Naive thymus-derived CD4-positive, alpha-beta T cell (primary cell): ENCODE data around the gene RBM33. TPM values are rescaled to one million over a fixed set of nuclear protein-coding genes. Genes with fewer than 3 reads are reported as not detected.

Experiments used
- ATAC-seq: fragments of 150-1000 bp; cut with Tn5 transposase; 2 replicates; pipeline ENCODE4 v1.10.0; 2021; ENCODE audit warnings: mild to moderate bottlenecking, moderate library complexity
- CTCF ChIA-PET: fragments of 350-600 bp; sonication (Branson Sonifier 250); formaldehyde crosslinking; loops from one replicate; lab custom pipeline; 2021; ENCODE audit warnings: antibody characterized with exemption; lab: Charles Lee
- POLR2A ChIA-PET: fragments of 350-600 bp; sonication (Branson Sonifier 250); formaldehyde crosslinking; loops from one replicate; lab custom pipeline; 2021; ENCODE audit warnings: antibody characterized with exemption, inconsistent platforms; lab: Charles Lee
- DNase-seq, 9 donors: peaks; one replicate each; pipeline versions ENCODE4 v3.0.0 to v3.0.0-alpha.2; 2020 to 2022; ENCODE audit warnings: mixed read lengths in 1 of 9
- H3K27ac ChIP-seq: one replicate; pipeline ENCODE4 v1.7.0; 2013; ENCODE audit warnings: mild to moderate bottlenecking, low read depth, low read length, moderate library complexity
- H3K27me3 ChIP-seq, 2 donors: one replicate each; pipeline ENCODE4 v1.7.0; 2013; ENCODE audit warnings: low read length in 2 of 2, mild to moderate bottlenecking in 2 of 2, moderate library complexity in 2 of 2; ENCODE audit not compliant: control insufficient read depth in 2 of 2, insufficient read depth in 2 of 2
- H3K36me3 ChIP-seq, 3 experiments: 1 replicate in 2 of 3; 2 replicates in 1 of 3; pipeline ENCODE4 v1.7.0; 2013; ENCODE audit warnings: low read length in 3 of 3, mild to moderate bottlenecking in 3 of 3, moderate library complexity in 1 of 3; ENCODE audit not compliant: insufficient read depth in 3 of 3, control insufficient read depth in 2 of 3
- H3K4me1 ChIP-seq, 2 donors: one replicate each; pipeline ENCODE4 v1.7.0; 2013; ENCODE audit warnings: low read length in 2 of 2, mild to moderate bottlenecking in 2 of 2, moderate library complexity in 1 of 2; ENCODE audit not compliant: control insufficient read depth in 2 of 2, insufficient read depth in 2 of 2
- H3K4me3 ChIP-seq: 2 replicates; pipeline ENCODE4 v1.7.0; 2013; ENCODE audit warnings: mild to moderate bottlenecking, low read length
- H3K9me3 ChIP-seq, 3 experiments: 1 replicate in 2 of 3; 2 replicates in 1 of 3; pipeline ENCODE4 v1.7.0; 2013; ENCODE audit warnings: low read length in 3 of 3; ENCODE audit not compliant: control insufficient read depth in 2 of 3
- H3K27ac Mint-ChIP-seq, 9 donors: one replicate each; pipeline ENCODE4 v1.8.0; 2020 to 2022; ENCODE audit warnings: mixed read lengths in 9 of 9, mild to moderate bottlenecking in 8 of 9, moderate library complexity in 5 of 9, inconsistent platforms in 2 of 9
- H3K27me3 Mint-ChIP-seq, 5 donors: one replicate each; pipeline ENCODE4 v1.8.0; 2021 to 2022; ENCODE audit warnings: mixed read lengths in 5 of 5, mild to moderate bottlenecking in 1 of 5
- H3K36me3 Mint-ChIP-seq, 5 donors: one replicate each; pipeline ENCODE4 v1.8.0; 2020 to 2022; ENCODE audit warnings: mixed read lengths in 5 of 5, mild to moderate bottlenecking in 3 of 5, inconsistent platforms in 1 of 5
- H3K4me1 Mint-ChIP-seq, 7 donors: one replicate each; pipeline ENCODE4 v1.8.0; 2020 to 2022; ENCODE audit warnings: mixed read lengths in 7 of 7, mild to moderate bottlenecking in 3 of 7, inconsistent platforms in 1 of 7
- H3K4me3 Mint-ChIP-seq, 10 donors: one replicate each; pipeline ENCODE4 v1.8.0; 2020 to 2022; ENCODE audit warnings: mild to moderate bottlenecking in 10 of 10, mixed read lengths in 10 of 10, moderate library complexity in 6 of 10, inconsistent platforms in 2 of 10
- H3K9me3 Mint-ChIP-seq, 11 donors: one replicate each; pipeline ENCODE4 v1.8.0; 2020 to 2022; ENCODE audit warnings: mixed read lengths in 11 of 11, mild to moderate bottlenecking in 4 of 11, inconsistent platforms in 1 of 11, moderate library complexity in 1 of 11
- intact Hi-C, 2 donors: fragments of 100-400 bp; cut with micrococcal nuclease; formaldehyde crosslinking; loops; one replicate each; pipeline ENCODE4 v1.15.1; 2023
- polyA plus RNA-seq, 2 donors: library from polyadenylated mRNA; unstranded; fragments of 300-500 nt; fragmentation: Illumina TruSeq; gene quantifications; one replicate each; pipeline ENCODE4 v1.2.3, GENCODE V29; 2021
- total RNA-seq, 6 experiments: library from RNA in 5 of 6; stranded (reverse) in 5 of 6; gene quantifications; 1 replicate in 5 of 6; 2 replicates in 1 of 6; pipeline ENCODE4 v1.2.3 and lab custom pipeline; 2021 to 2026

The RBM33 gene
- total and polyA plus RNA-seq, 7 experiments from 2014 or later: 43.7 to 177 (median 143) TPM

DNA sequence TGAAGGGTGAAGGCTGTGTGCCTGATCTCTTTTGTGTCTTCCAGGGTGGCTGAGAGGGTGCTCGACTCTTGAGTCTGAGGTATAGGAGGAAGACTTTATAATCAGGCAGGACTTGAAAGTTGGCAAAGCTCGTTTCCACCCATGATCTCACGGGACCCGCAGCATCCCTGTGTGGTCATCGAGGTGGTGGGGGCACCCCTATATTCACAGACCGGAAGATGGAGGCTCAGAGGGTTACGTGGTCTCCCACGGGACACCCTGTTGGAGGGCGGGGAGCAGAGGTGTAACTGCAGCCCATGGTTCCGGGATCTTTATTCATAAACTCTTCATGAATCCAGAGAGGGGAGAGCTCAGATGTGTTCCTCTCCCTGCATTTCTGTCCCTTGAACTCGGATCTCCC is 177.4 kb downstream of the RBM33 start:
- Histone ChIP-seq H3K27me3 (no peaks in the 10 kb centered on the region), H3K4me3 (no peak overlapping the region), H3K36me3 (no peaks in the 10 kb centered on the region), H3K9me3 (no peaks in the 10 kb centered on the region), H3K27ac (no peak overlapping the region), H3K4me1 (no peaks in the 10 kb centered on the region)
- Mint-ChIP-seq H3K27ac (no peak overlapping the region), H3K27me3 (peaks cover 2 to 37% (median 19%) of the 10 kb centered on the region in 5 donors), H3K9me3 (peaks cover 0 to 1% (median 0%) of the 10 kb centered on the region in 11 donors), H3K4me1 (no peaks in the 10 kb centered on the region), H3K4me3 (no peak overlapping the region), H3K36me3 (no peaks in the 10 kb centered on the region)
- intact Hi-C loops: no loop called here
- CTCF ChIA-PET: no interaction called here
- POLR2A ChIA-PET: no interaction called here
- no peak for ATAC-seq
- no peak for DNase-seq

DNA sequence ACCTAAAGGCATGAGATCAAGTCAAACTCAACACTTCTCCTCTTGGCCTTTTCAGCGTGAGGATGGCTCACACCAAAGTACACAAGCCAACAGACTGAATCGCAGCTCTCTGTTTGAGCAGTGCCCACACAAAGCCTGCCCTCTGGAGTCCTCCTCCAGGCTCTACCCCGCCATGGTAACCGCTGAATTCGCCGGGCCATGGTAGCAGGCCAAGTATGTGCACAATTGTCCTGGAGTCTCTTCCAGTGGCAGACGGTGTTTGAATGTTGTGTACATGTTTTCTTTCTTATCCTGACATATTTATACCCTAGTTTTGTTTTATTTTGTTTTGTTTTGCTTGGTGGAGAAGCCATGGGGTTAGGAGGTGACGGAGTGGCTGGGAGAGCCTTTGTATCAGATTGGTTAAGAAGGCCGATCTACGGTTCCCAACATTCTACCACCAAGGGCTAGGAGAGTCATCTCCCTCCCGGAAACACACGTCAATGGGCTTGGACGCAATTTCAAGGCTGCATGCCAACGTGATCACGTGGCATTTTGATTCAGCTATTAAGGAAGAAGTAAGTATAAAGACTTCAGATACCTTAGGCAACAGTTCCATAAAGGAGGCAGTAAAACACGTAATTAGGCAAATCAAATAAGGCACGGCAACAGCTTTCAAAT is 179.9 kb downstream of the RBM33 start:
- Histone ChIP-seq H3K4me1 (no peaks in the 10 kb centered on the region), H3K27me3 (no peaks in the 10 kb centered on the region), H3K36me3 (no peaks in the 10 kb centered on the region), H3K9me3 (no peaks in the 10 kb centered on the region), H3K27ac (no peak overlapping the region), H3K4me3 (no peak overlapping the region)
- CTCF ChIA-PET: no interaction called here
- Mint-ChIP-seq H3K9me3 (no peaks in the 10 kb centered on the region), H3K4me1 (no peaks in the 10 kb centered on the region), H3K36me3 (no peaks in the 10 kb centered on the region), H3K27ac (no peak overlapping the region), H3K27me3 (peaks cover 2 to 50% (median 25%) of the 10 kb centered on the region in 5 donors), H3K4me3 (no peak overlapping the region)
- POLR2A ChIA-PET: no interaction called here
- DNase-seq: no peak
- ATAC-seq: no peak
- intact Hi-C loops: no loop called here

DNA sequence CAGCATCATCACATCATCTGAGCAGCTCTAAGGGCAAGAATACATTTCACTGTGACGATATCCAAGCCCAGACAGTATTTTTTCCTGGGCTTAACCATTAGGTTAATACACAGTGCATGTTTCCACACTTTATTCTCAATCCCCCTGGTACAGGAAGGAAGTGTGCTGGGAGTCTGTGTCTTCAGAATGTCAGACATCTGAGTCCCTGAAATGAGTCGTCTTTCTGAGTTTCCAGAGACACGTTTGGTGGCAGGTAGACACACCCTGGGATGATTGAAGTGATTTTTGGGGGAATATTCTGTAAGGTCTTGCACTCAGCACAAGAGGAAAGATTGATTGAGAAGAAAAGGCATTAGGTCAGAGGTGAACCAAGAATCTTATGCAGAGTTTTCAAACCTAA is 180.9 kb downstream of the RBM33 start:
- H3K27me3 ChIP-seq: no peaks in the 10 kb centered on the region
- no peak overlapping the region for H3K27ac Mint-ChIP-seq
- ATAC-seq (no peak), DNase-seq (no peak)
- intact Hi-C loops: no loop called here
- no peak overlapping the region for H3K27ac ChIP-seq
- no peaks in the 10 kb centered on the region for H3K4me1 ChIP-seq
- H3K4me3 Mint-ChIP-seq: no peak overlapping the region
- ChIA-PET POLR2A (no interaction called here), CTCF (no interaction called here)
- no peaks in the 10 kb centered on the region for H3K36me3 Mint-ChIP-seq
- H3K4me1 Mint-ChIP-seq: no peaks in the 10 kb centered on the region
- H3K27me3 Mint-ChIP-seq: peaks cover 2 to 47% (median 25%) of the 10 kb centered on the region in 5 donors
- no peak overlapping the region for H3K4me3 ChIP-seq
- no peaks in the 10 kb centered on the region for H3K36me3 ChIP-seq
- no peaks in the 10 kb centered on the region for H3K9me3 ChIP-seq
- no peaks in the 10 kb centered on the region for H3K9me3 Mint-ChIP-seq

DNA sequence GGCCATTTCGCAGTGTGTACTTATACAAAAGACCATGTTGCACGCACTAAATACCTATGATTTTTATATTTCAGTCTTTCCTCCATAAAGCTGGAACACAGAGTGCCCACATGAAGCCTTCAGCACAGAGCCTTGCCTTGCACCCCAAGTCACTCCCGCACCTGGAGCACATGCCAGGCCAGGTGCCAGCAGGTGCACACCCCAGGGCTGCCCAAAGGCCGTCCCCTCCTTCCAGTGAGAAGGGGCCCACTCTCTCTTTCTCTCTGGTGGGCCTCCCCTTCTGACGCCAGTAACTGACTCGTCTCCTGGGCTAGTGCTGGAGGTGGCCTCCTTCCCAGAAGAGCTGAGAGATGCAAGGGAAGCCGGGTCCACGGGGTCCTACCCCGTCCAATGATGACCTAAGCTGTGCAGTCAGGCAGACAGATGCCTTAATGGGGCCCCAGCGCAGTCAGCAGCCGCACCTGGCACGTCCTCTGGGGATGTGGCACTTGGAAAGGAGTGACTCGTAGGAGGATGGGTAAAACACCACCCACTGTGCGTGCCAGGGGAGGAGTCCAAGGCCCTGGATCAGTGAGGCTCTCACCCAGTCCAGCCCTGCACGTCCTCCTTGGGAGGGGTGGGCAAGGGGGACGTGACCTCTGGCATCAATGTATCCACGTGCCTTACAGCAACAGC is 185.5 kb downstream of the RBM33 start:
- no peaks in the 10 kb centered on the region for H3K36me3 ChIP-seq
- H3K9me3 Mint-ChIP-seq: no peaks in the 10 kb centered on the region
- no peak overlapping the region for H3K27ac Mint-ChIP-seq
- no peaks in the 10 kb centered on the region for H3K9me3 ChIP-seq
- H3K36me3 Mint-ChIP-seq: no peaks in the 10 kb centered on the region
- intact Hi-C loops: no loop called here
- no peaks in the 10 kb centered on the region for H3K4me1 ChIP-seq
- no peaks in the 10 kb centered on the region for H3K4me1 Mint-ChIP-seq
- DNase-seq (no peak), ATAC-seq (no peak)
- H3K27me3 Mint-ChIP-seq: peaks cover 0 to 21% (median 12%) of the 10 kb centered on the region in 5 donors
- no peak overlapping the region for H3K27ac ChIP-seq
- H3K4me3 ChIP-seq: no peak overlapping the region
- ChIA-PET CTCF (no interaction called here), POLR2A (no interaction called here)
- no peak overlapping the region for H3K4me3 Mint-ChIP-seq
- H3K27me3 ChIP-seq: no peaks in the 10 kb centered on the region

Other genes with a start within 250 kb of the RBM33 start
- not detected for gene EN2, start 186.5 kb upstream of the RBM33 start, total RNA-seq
- not detected for gene EN2, start 186.5 kb upstream of the RBM33 start, polyA plus RNA-seq
- gene CNPY1, start 98.1 kb upstream of the RBM33 start, total RNA-seq: not detected
- gene CNPY1, start 98.1 kb upstream of the RBM33 start, polyA plus RNA-seq: not detected
- gene SHH, start 167.8 kb downstream of the RBM33 start, total RNA-seq: not detected
- not detected for gene SHH, start 167.8 kb downstream of the RBM33 start, polyA plus RNA-seq